Stomach (tissue), 4 donors: ENCODE data around the gene MTMR1.

Experiments used
- CTCF ChIP-seq, 7 experiments: fragments of 450-650 bp in 4 of 7; fragments of 200-600 bp in 3 of 7; sonication (generic) in 3 of 7; IDR thresholded peaks; one replicate each; pipeline ENCODE4 v1.5.1; 2016 to 2019; ENCODE audit warnings: antibody characterized with exemption in 7 of 7, control low read depth in 2 of 7, mild to moderate bottlenecking in 1 of 7
- EP300 ChIP-seq: sonication (generic); formaldehyde crosslinking; IDR thresholded peaks from one replicate; pipeline ENCODE4 v1.6.1; 2017; ENCODE audit warnings: antibody characterized with exemption
- POLR2A ChIP-seq, 4 donors: fragments of 450-650 bp; IDR thresholded peaks; one replicate each; pipeline ENCODE4 v1.6.1; 2016; ENCODE audit warnings: antibody characterized with exemption in 4 of 4, control low read depth in 2 of 4, mild to moderate bottlenecking in 1 of 4, moderate library complexity in 1 of 4
- POLR2AphosphoS5 ChIP-seq, 3 donors: sonication (generic); formaldehyde crosslinking; IDR thresholded peaks; one replicate each; pipeline ENCODE4 v1.6.1; 2016; ENCODE audit warnings: antibody characterized with exemption in 3 of 3

GRCh38 chrX:150773634-150774033 is 80.4 kb downstream of the MTMR1 start:
- TF ChIP-seq CTCF (IDR thresholded peaks at IDR 0.05), result no peak
- no peak for TF ChIP-seq EP300
- TF ChIP-seq POLR2AphosphoS5 (IDR thresholded peaks at IDR 0.05), result no peak
- TF ChIP-seq POLR2A (IDR thresholded peaks at IDR 0.05), result no peak
